ENCODE results near the gene MAP2K1. TPM values are rescaled to one million over a fixed set of nuclear protein-coding genes. Genes with fewer than 3 reads are reported as not detected.

Gene MAP2K1
- total RNA-seq, 2 experiments from 2014 or later: 94.9 to 115 TPM

Small RNA genes lying within 50 kb of the gene (microRNA-seq; reads per million reads assigned to microRNA genes)
- not detected for gene MIR4512 (ENCODE audit: borderline replicate concordance)

Other genes starting within 250 kb of the MAP2K1 start
- gene MEGF11, start 133.2 kb upstream of the MAP2K1 start, total RNA-seq: not detected
- 10 to 100 TPM; 24.6 to 25.9 TPM for gene DIS3L, start 93.3 kb upstream of the MAP2K1 start, total RNA-seq
- gene TIPIN, start 30.2 kb upstream of the MAP2K1 start, total RNA-seq: 10 to 100 TPM; 49.9 to 50.8 TPM
- gene SNAPC5, start 110.8 kb downstream of the MAP2K1 start, total RNA-seq: 10 to 100 TPM; 25.7 to 30.1 TPM
- 1,000 to 10,000 TPM; 4,227 to 4,959 TPM for gene RPL4, start 117.9 kb downstream of the MAP2K1 start, total RNA-seq
- 10 to 100 TPM; 27.4 to 31.1 TPM for gene ZWILCH, start 118.4 kb downstream of the MAP2K1 start, total RNA-seq
- gene LCTL, start 179.1 kb downstream of the MAP2K1 start, total RNA-seq: not detected

Data from activated CD4-positive, alpha-beta T cell treated with anti-CD3 and anti-CD28 coated beads for 36 hours (primary cell).